GM23338 (cell line): ENCODE measurements around the gene SFT2D1.

ENCODE experiments used
- CREB1 ChIP-seq: fragments of 250-450 bp; sonication (Bioruptor Pico); IDR thresholded peaks from 2 replicates; pipeline ENCODE4 v1.5.0; 2020; ENCODE audit warnings: low read depth, mild to moderate bottlenecking, moderate library complexity
- EZH2 ChIP-seq: fragments of 200-600 bp; sonication (generic); IDR thresholded peaks from one replicate; pipeline ENCODE4 v1.8.0; 2017; ENCODE audit warnings: antibody characterized with exemption, mild to moderate bottlenecking, low read depth; ENCODE audit not compliant: unreplicated experiment
- EZH2phosphoT487 ChIP-seq: fragments of 200-600 bp; sonication (generic); IDR thresholded peaks from one replicate; pipeline ENCODE4 v1.8.1; 2018; ENCODE audit warnings: antibody characterized with exemption; ENCODE audit not compliant: unreplicated experiment
- JUNB ChIP-seq: IDR thresholded peaks from one replicate; pipeline ENCODE4 v1.6.1; 2016; ENCODE audit warnings: antibody characterized with exemption; ENCODE audit not compliant: unreplicated experiment
- POLR2AphosphoS5 ChIP-seq: IDR thresholded peaks from 2 replicates; pipeline ENCODE4 v1.6.1; 2016; ENCODE audit warnings: antibody characterized with exemption, low read depth
- STAT1 ChIP-seq: IDR thresholded peaks from one replicate; pipeline ENCODE4 v1.6.1; 2016; ENCODE audit warnings: antibody characterized with exemption; ENCODE audit not compliant: unreplicated experiment
- ZNF114 ChIP-seq: fragments of 250-450 bp; sonication (Bioruptor Pico); IDR thresholded peaks from 2 replicates; pipeline ENCODE4 v1.5.0; 2020; ENCODE audit warnings: mild to moderate bottlenecking, moderate library complexity
- ZNF331 ChIP-seq: fragments of 250-450 bp; sonication (Bioruptor Pico); IDR thresholded peaks from 2 replicates; pipeline ENCODE4 v1.5.0; 2020; ENCODE audit warnings: low read depth, mild to moderate bottlenecking, moderate library complexity
- TF ChIP-seq, protein P1 (sequence below), 2 experiments: fragments of 200-600 bp in 1 of 2; sonication (generic) in 1 of 2; conservative IDR thresholded peaks; 2 replicates each; pipeline versions ENCODE4 v1.5.1 to v1.6.1; 2016 to 2017; ENCODE audit warnings: antibody characterized with exemption in 2 of 2, low read depth in 2 of 2, mild to moderate bottlenecking in 2 of 2, moderate library complexity in 1 of 2
- TF ChIP-seq, protein P2 (sequence below): IDR thresholded peaks from one replicate; pipeline ENCODE4 v1.6.1; 2018; ENCODE audit warnings: antibody characterized with exemption; ENCODE audit not compliant: unreplicated experiment
- TF ChIP-seq, protein P3 (sequence below): IDR thresholded peaks from 2 replicates; pipeline ENCODE4 v1.6.1; 2016; ENCODE audit warnings: antibody characterized with exemption

DNA sequence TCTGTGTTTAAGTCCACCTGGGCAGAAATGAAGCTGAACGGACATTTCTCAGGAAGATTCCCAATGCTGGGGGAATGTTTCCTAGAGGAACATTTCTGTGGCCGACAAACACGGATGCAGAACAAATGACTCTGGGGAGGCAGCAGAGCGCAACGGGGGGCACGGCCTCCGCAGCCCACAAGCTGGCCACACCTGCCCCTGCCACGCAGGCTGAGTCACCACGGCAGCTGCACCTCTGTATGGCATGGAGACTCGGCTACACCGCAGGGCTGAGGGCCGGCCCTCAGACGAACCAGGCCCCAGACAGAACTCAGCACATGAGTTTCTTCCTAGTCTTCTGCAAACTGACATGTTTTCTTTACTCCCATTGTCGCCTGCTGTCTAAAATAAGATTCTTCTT lies 24.1 kb downstream of the SFT2D1 start:
- TF ChIP-seq, protein P1, sequence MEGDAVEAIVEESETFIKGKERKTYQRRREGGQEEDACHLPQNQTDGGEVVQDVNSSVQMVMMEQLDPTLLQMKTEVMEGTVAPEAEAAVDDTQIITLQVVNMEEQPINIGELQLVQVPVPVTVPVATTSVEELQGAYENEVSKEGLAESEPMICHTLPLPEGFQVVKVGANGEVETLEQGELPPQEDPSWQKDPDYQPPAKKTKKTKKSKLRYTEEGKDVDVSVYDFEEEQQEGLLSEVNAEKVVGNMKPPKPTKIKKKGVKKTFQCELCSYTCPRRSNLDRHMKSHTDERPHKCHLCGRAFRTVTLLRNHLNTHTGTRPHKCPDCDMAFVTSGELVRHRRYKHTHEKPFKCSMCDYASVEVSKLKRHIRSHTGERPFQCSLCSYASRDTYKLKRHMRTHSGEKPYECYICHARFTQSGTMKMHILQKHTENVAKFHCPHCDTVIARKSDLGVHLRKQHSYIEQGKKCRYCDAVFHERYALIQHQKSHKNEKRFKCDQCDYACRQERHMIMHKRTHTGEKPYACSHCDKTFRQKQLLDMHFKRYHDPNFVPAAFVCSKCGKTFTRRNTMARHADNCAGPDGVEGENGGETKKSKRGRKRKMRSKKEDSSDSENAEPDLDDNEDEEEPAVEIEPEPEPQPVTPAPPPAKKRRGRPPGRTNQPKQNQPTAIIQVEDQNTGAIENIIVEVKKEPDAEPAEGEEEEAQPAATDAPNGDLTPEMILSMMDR (conservative IDR thresholded peaks at IDR 0.05; ENCODE audit: low read depth in 2 of 2), result no peak
- TF ChIP-seq JUNB (no peak), POLR2AphosphoS5 (no peak), ZNF331 (no peak), EZH2 (no peak), CREB1 (CRISPR knock-in tag) (no peak), ZNF114 (CRISPR knock-in tag) (no peak), EZH2phosphoT487 (no peak), STAT1 (no peak)
- TF ChIP-seq, protein P2, sequence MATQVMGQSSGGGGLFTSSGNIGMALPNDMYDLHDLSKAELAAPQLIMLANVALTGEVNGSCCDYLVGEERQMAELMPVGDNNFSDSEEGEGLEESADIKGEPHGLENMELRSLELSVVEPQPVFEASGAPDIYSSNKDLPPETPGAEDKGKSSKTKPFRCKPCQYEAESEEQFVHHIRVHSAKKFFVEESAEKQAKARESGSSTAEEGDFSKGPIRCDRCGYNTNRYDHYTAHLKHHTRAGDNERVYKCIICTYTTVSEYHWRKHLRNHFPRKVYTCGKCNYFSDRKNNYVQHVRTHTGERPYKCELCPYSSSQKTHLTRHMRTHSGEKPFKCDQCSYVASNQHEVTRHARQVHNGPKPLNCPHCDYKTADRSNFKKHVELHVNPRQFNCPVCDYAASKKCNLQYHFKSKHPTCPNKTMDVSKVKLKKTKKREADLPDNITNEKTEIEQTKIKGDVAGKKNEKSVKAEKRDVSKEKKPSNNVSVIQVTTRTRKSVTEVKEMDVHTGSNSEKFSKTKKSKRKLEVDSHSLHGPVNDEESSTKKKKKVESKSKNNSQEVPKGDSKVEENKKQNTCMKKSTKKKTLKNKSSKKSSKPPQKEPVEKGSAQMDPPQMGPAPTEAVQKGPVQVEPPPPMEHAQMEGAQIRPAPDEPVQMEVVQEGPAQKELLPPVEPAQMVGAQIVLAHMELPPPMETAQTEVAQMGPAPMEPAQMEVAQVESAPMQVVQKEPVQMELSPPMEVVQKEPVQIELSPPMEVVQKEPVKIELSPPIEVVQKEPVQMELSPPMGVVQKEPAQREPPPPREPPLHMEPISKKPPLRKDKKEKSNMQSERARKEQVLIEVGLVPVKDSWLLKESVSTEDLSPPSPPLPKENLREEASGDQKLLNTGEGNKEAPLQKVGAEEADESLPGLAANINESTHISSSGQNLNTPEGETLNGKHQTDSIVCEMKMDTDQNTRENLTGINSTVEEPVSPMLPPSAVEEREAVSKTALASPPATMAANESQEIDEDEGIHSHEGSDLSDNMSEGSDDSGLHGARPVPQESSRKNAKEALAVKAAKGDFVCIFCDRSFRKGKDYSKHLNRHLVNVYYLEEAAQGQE, result no peak
- TF ChIP-seq, protein P3, sequence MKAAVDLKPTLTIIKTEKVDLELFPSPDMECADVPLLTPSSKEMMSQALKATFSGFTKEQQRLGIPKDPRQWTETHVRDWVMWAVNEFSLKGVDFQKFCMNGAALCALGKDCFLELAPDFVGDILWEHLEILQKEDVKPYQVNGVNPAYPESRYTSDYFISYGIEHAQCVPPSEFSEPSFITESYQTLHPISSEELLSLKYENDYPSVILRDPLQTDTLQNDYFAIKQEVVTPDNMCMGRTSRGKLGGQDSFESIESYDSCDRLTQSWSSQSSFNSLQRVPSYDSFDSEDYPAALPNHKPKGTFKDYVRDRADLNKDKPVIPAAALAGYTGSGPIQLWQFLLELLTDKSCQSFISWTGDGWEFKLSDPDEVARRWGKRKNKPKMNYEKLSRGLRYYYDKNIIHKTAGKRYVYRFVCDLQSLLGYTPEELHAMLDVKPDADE, result no peak
